ENCODE data around the gene DRAP1.

DRAP1 gene

GRCh38 chr11:65882120-65883057 lies 36.8 kb upstream of the DRAP1 start:
- Histone ChIP-seq H3K27ac (no peak overlapping the region), H3K36me3 (peaks cover 52% of the 10 kb centered on the region), H3K27me3 (ENCODE audit: insufficient read depth, low read depth, severe bottlenecking) (no peaks in the 10 kb centered on the region), H3K9me3 (ENCODE audit: severe bottlenecking) (no peaks in the 10 kb centered on the region), H3K4me3 (ENCODE audit: low read depth, low read length) (no peak overlapping the region)
- TF ChIP-seq CTCF (IDR thresholded peaks at IDR 0.05; ENCODE audit: low read depth, low read length), result no peak
- no peak for DNase-seq

- H3K9me3 ChIP-seq (ENCODE audit: severe bottlenecking), result no peaks in the 10 kb centered on the region
- no peak overlapping the region for H3K4me3 ChIP-seq (ENCODE audit: low read depth, low read length)
- no peaks in the 10 kb centered on the region for H3K27me3 ChIP-seq (ENCODE audit: insufficient read depth, low read depth, severe bottlenecking)
- H3K36me3 ChIP-seq, result peaks cover 52% of the 10 kb centered on the region
- no peak overlapping the region for H3K27ac ChIP-seq
- no peak for TF ChIP-seq CTCF (IDR thresholded peaks at IDR 0.05; ENCODE audit: low read depth, low read length)
- DNase-seq, result no peak
Measured at GRCh38 chr11:65883058-65883761, 36.0 kb upstream of the DRAP1 start.

GRCh38 chr11:65883786-65884715 lies 35.2 kb upstream of the DRAP1 start:
- Histone ChIP-seq H3K27me3 (ENCODE audit: insufficient read depth, low read depth, severe bottlenecking) (no peaks in the 10 kb centered on the region), H3K4me3 (ENCODE audit: low read depth, low read length) (no peak overlapping the region), H3K36me3 (peaks cover 52% of the 10 kb centered on the region), H3K27ac (no peak overlapping the region), H3K9me3 (ENCODE audit: severe bottlenecking) (no peaks in the 10 kb centered on the region)
- DNase-seq, result no peak
- TF ChIP-seq CTCF (IDR thresholded peaks at IDR 0.05; ENCODE audit: low read depth, low read length), result no peak

- no peaks in the 10 kb centered on the region for H3K27me3 ChIP-seq (ENCODE audit: insufficient read depth, low read depth, severe bottlenecking)
- H3K4me3 ChIP-seq (ENCODE audit: low read depth, low read length), result no peak overlapping the region
- peak; percentile 99 for TF ChIP-seq CTCF (IDR thresholded peaks at IDR 0.05; ENCODE audit: low read depth, low read length)
- DNase-seq, result peak; percentile 80
- no peak overlapping the region for H3K27ac ChIP-seq
- no peaks in the 10 kb centered on the region for H3K9me3 ChIP-seq (ENCODE audit: severe bottlenecking)
- H3K36me3 ChIP-seq, result peaks cover 52% of the 10 kb centered on the region
Measured at GRCh38 chr11:65884716-65885092, 34.5 kb upstream of the DRAP1 start.

- H3K27ac ChIP-seq, result no peak overlapping the region
- H3K4me3 ChIP-seq (ENCODE audit: low read depth, low read length), result no peak overlapping the region
- TF ChIP-seq CTCF (IDR thresholded peaks at IDR 0.05; ENCODE audit: low read depth, low read length), result no peak
- no peaks in the 10 kb centered on the region for H3K9me3 ChIP-seq (ENCODE audit: severe bottlenecking)
- peaks cover 52% of the 10 kb centered on the region for H3K36me3 ChIP-seq
- DNase-seq, result no peak
- H3K27me3 ChIP-seq (ENCODE audit: insufficient read depth, low read depth, severe bottlenecking), result no peaks in the 10 kb centered on the region
Measured at GRCh38 chr11:65885231-65885630, 34.0 kb upstream of the DRAP1 start.

All from WERI-Rb-1 (cell line).